HEK293 (cell line): ENCODE data around the gene LTO1.

Experiments
- ZNF202 ChIP-seq: fragments of 450-650 bp; formaldehyde crosslinking; IDR thresholded peaks from 2 replicates; pipeline ENCODE4 v1.5.1; 2016; ENCODE audit warnings: missing biosample characterization, missing genetic modification characterization, borderline replicate concordance
- ZNF394 ChIP-seq: fragments of 450-650 bp; formaldehyde crosslinking; IDR thresholded peaks from 2 replicates; pipeline ENCODE4 v1.5.1; 2016; ENCODE audit warnings: missing biosample characterization, missing genetic modification characterization, mild to moderate bottlenecking, moderate library complexity, borderline replicate concordance
- ZNF585B ChIP-seq: fragments of 450-650 bp; formaldehyde crosslinking; IDR thresholded peaks from 2 replicates; pipeline ENCODE4 v1.5.1; 2016; ENCODE audit warnings: missing biosample characterization, missing genetic modification characterization
- TF ChIP-seq, protein P1 (sequence below): fragments of 450-650 bp; formaldehyde crosslinking; IDR thresholded peaks from 2 replicates; pipeline ENCODE4 v1.5.1; 2016; ENCODE audit warnings: missing biosample characterization, missing genetic modification characterization

DNA sequence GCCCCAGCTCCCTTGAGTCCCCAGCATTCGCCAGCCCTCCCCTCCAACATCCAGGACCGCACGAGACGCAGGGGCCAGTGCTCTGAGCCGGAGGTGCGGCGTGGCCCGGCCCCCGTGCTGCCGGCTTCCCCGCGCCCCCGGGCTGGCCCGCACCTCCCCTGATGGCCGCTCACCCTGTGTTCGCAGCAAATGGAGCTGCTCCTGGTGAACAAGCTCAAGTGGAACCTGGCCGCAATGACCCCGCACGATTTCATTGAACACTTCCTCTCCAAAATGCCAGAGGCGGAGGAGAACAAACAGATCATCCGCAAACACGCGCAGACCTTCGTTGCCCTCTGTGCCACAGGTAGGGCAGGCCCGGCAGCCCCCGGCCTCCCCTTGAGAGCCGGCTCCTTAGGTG lies 31.5 kb downstream of the LTO1 start:
- no peak for TF ChIP-seq ZNF585B
- no peak for TF ChIP-seq ZNF394
- no peak for TF ChIP-seq ZNF202
- TF ChIP-seq, protein P1, sequence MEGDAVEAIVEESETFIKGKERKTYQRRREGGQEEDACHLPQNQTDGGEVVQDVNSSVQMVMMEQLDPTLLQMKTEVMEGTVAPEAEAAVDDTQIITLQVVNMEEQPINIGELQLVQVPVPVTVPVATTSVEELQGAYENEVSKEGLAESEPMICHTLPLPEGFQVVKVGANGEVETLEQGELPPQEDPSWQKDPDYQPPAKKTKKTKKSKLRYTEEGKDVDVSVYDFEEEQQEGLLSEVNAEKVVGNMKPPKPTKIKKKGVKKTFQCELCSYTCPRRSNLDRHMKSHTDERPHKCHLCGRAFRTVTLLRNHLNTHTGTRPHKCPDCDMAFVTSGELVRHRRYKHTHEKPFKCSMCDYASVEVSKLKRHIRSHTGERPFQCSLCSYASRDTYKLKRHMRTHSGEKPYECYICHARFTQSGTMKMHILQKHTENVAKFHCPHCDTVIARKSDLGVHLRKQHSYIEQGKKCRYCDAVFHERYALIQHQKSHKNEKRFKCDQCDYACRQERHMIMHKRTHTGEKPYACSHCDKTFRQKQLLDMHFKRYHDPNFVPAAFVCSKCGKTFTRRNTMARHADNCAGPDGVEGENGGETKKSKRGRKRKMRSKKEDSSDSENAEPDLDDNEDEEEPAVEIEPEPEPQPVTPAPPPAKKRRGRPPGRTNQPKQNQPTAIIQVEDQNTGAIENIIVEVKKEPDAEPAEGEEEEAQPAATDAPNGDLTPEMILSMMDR (tag by site-specific recombination) = no peak
